T-helper 2 cell treated with Interferon-gamma antibody and Interleukin-4, amounts not matched to agents 5 μg/mL and 100 μg/mL, for 36 hours (primary cell): Measurements from ENCODE around the gene MAP2K5.

Source experiments
- DNase-seq: peaks from one replicate; pipeline ENCODE4 v3.0.0; 2021; ENCODE audit warnings: low spot score
- H3K27ac Mint-ChIP-seq: one replicate; pipeline ENCODE4 v1.8.0; 2021; ENCODE audit warnings: mild to moderate bottlenecking, mixed read lengths
- H3K27me3 Mint-ChIP-seq: one replicate; pipeline ENCODE4 v1.8.0; 2021; ENCODE audit warnings: low read depth, mixed read lengths
- H3K36me3 Mint-ChIP-seq: one replicate; pipeline ENCODE4 v1.8.0; 2021; ENCODE audit warnings: low read depth, mixed read lengths
- H3K4me1 Mint-ChIP-seq: one replicate; pipeline ENCODE4 v1.8.0; 2021; ENCODE audit warnings: low read depth, mixed read lengths
- H3K4me3 Mint-ChIP-seq: one replicate; pipeline ENCODE4 v1.8.0; 2022; ENCODE audit warnings: mild to moderate bottlenecking, moderate library complexity, mixed read lengths
- H3K9me3 Mint-ChIP-seq: one replicate; pipeline ENCODE4 v1.8.0; 2021; ENCODE audit warnings: mixed read lengths

Gene MAP2K5

GRCh38 chr15:67747921-67748320, 205.4 kb downstream of the MAP2K5 start:
- Mint-ChIP-seq H3K9me3 (no peaks in the 10 kb centered on the region), H3K27me3 (no peaks in the 10 kb centered on the region), H3K4me3 (no peak overlapping the region), H3K27ac (no peak overlapping the region), H3K36me3 (peaks cover 5% of the 10 kb centered on the region), H3K4me1 (peaks cover 28% of the 10 kb centered on the region)
- no peak for DNase-seq

- Mint-ChIP-seq H3K27me3 (no peaks in the 10 kb centered on the region), H3K4me3 (no peak overlapping the region), H3K4me1 (peaks cover 22% of the 10 kb centered on the region), H3K9me3 (no peaks in the 10 kb centered on the region), H3K36me3 (peaks cover 7% of the 10 kb centered on the region), H3K27ac (no peak overlapping the region)
- no peak for DNase-seq
Observed at GRCh38 chr15:67750371-67750770, 207.9 kb downstream of the MAP2K5 start.

DNA sequence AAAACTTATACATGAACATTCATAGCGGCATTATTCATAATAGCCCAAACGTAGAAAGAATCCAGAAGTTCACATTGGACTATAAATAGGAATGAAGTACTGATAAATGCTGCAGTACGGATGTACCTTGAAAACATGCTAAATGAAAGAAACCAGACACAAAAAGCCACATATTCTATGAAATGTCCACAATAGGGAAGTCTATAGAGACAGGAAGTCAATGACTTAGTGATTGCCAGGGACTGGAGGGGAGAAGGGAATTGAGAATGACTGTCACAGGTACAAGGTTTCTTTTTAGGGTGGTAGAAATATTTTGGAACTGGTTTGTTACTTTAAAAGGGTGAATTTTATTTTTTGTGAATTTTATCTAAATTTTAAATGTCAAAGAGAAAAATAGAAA, 211.4 kb downstream of the MAP2K5 start:
- Mint-ChIP-seq H3K4me1 (peaks cover 28% of the 10 kb centered on the region), H3K27ac (no peak overlapping the region), H3K9me3 (no peaks in the 10 kb centered on the region), H3K4me3 (no peak overlapping the region), H3K36me3 (peaks cover 10% of the 10 kb centered on the region), H3K27me3 (no peaks in the 10 kb centered on the region)
- DNase-seq, result no peak

GRCh38 chr15:67755264-67755663, 212.8 kb downstream of the MAP2K5 start:
- Mint-ChIP-seq H3K4me1 (peaks cover 29% of the 10 kb centered on the region), H3K27ac (no peak overlapping the region), H3K9me3 (no peaks in the 10 kb centered on the region), H3K36me3 (peaks cover 6% of the 10 kb centered on the region), H3K27me3 (no peaks in the 10 kb centered on the region), H3K4me3 (no peak overlapping the region)
- DNase-seq, result no peak

DNA sequence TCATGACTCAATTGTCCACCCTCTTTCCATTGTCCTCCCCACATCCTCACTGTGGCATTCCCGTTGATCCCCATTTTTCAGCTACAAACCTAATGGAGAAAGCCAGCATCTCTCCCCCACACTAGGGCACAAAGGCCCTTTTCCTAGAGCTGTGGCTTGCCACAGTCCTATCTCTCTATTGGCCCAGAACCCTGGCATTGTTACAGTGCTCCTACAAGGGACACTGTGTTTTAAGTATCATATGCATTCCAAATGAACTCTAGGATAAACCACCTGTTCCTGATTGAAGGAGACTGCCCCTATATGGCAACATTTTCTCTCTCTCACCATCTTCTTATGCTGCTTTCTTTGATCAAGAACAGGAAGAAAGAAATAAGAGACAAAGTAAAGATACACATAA, 213.4 kb downstream of the MAP2K5 start:
- H3K4me1 Mint-ChIP-seq, result peaks cover 29% of the 10 kb centered on the region
- H3K4me3 Mint-ChIP-seq, result no peak overlapping the region
- no peaks in the 10 kb centered on the region for H3K27me3 Mint-ChIP-seq
- peaks cover 5% of the 10 kb centered on the region for H3K36me3 Mint-ChIP-seq
- no peaks in the 10 kb centered on the region for H3K9me3 Mint-ChIP-seq
- H3K27ac Mint-ChIP-seq, result no peak overlapping the region
- DNase-seq, result no peak

- Mint-ChIP-seq H3K4me3 (peak overlapping the region; percentile 58), H3K9me3 (no peaks in the 10 kb centered on the region), H3K27me3 (no peaks in the 10 kb centered on the region), H3K27ac (peak overlapping the region; percentile 42), H3K36me3 (peaks cover 7% of the 10 kb centered on the region), H3K4me1 (peaks cover 50% of the 10 kb centered on the region)
- DNase-seq, result no peak
Observed at GRCh38 chr15:67758619-67759300, 216.3 kb downstream of the MAP2K5 start.

GRCh38 chr15:67760901-67761300, 218.4 kb downstream of the MAP2K5 start:
- peaks cover 7% of the 10 kb centered on the region for H3K36me3 Mint-ChIP-seq
- no peak overlapping the region for H3K4me3 Mint-ChIP-seq
- H3K27me3 Mint-ChIP-seq, result no peaks in the 10 kb centered on the region
- H3K9me3 Mint-ChIP-seq, result no peaks in the 10 kb centered on the region
- peaks cover 43% of the 10 kb centered on the region for H3K4me1 Mint-ChIP-seq
- no peak overlapping the region for H3K27ac Mint-ChIP-seq
- no peak for DNase-seq

DNA sequence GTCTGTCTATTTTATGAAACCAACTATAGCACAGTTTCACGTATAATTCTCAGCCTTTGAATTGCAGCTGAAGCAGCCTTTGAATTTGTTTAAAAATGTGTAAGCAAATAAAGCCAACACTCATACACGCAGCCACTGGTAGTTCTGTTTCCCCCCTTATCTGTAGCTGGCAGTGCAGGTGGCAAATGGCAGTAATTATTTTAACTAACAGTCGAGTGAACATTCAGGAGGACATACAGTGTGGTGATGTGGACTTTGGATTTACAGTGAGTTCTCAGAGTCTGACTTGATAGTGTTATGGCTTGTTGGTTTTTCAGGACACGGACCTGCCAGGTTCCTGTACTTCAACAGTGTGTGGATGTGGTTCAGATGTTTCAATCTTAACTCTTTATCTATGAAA, 218.8 kb downstream of the MAP2K5 start:
- Mint-ChIP-seq H3K27ac (no peak overlapping the region), H3K9me3 (no peaks in the 10 kb centered on the region), H3K4me1 (peaks cover 42% of the 10 kb centered on the region)

GRCh38 chr15:67762610-67763368, 220.3 kb downstream of the MAP2K5 start:
- peaks cover 42% of the 10 kb centered on the region for H3K4me1 Mint-ChIP-seq
- DNase-seq, result peak; percentile 72
- H3K27ac Mint-ChIP-seq, result peak overlapping the region; percentile 6
- peak overlapping the region; percentile 44 for H3K4me3 Mint-ChIP-seq
- no peaks in the 10 kb centered on the region for H3K9me3 Mint-ChIP-seq
- H3K27me3 Mint-ChIP-seq, result no peaks in the 10 kb centered on the region
- peaks cover 7% of the 10 kb centered on the region for H3K36me3 Mint-ChIP-seq

More for the DNA sequence above, 218.8 kb downstream of the MAP2K5 start:
- DNase-seq, result no peak
- H3K27me3 Mint-ChIP-seq, result no peaks in the 10 kb centered on the region
- no peak overlapping the region for H3K4me3 Mint-ChIP-seq
- H3K36me3 Mint-ChIP-seq, result peaks cover 7% of the 10 kb centered on the region

DNA sequence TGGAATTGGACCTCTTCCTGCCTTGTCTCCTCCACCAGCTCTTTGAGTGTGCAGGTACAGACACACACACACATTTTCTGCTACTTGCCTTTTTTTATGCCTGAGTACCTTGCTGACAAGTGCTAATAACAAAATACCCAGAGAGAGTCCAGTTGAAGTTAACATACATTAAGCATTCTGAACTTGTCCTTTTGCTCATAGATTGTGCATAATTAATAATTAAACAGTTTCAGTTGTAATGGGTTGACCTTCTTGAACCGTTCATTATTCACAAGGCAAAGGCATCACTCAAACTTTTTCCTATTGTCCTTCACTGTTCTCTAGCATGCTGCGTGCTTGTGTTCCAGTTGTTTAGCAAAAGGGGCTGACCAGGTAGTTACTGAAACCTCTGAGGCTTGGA, 223.2 kb downstream of the MAP2K5 start:
- H3K36me3 Mint-ChIP-seq, result peaks cover 4% of the 10 kb centered on the region
- no peak for DNase-seq
- H3K4me3 Mint-ChIP-seq, result no peak overlapping the region
- no peak overlapping the region for H3K27ac Mint-ChIP-seq
- H3K27me3 Mint-ChIP-seq, result no peaks in the 10 kb centered on the region
- H3K4me1 Mint-ChIP-seq, result peaks cover 29% of the 10 kb centered on the region
- H3K9me3 Mint-ChIP-seq, result no peaks in the 10 kb centered on the region

- peaks cover 20% of the 10 kb centered on the region for H3K4me1 Mint-ChIP-seq
- no peak overlapping the region for H3K27ac Mint-ChIP-seq
- H3K27me3 Mint-ChIP-seq, result no peaks in the 10 kb centered on the region
- H3K9me3 Mint-ChIP-seq, result no peaks in the 10 kb centered on the region
- peaks cover 4% of the 10 kb centered on the region for H3K36me3 Mint-ChIP-seq
- H3K4me3 Mint-ChIP-seq, result no peak overlapping the region
- no peak for DNase-seq
Observed at GRCh38 chr15:67766968-67767367, 224.5 kb downstream of the MAP2K5 start.

GRCh38 chr15:67768313-67768977, 225.9 kb downstream of the MAP2K5 start:
- H3K27me3 Mint-ChIP-seq, result no peaks in the 10 kb centered on the region
- no peaks in the 10 kb centered on the region for H3K9me3 Mint-ChIP-seq
- H3K4me1 Mint-ChIP-seq, result peaks cover 7% of the 10 kb centered on the region
- H3K27ac Mint-ChIP-seq, result no peak overlapping the region
- no peak for DNase-seq
- peaks cover 2% of the 10 kb centered on the region for H3K36me3 Mint-ChIP-seq
- no peak overlapping the region for H3K4me3 Mint-ChIP-seq

DNA sequence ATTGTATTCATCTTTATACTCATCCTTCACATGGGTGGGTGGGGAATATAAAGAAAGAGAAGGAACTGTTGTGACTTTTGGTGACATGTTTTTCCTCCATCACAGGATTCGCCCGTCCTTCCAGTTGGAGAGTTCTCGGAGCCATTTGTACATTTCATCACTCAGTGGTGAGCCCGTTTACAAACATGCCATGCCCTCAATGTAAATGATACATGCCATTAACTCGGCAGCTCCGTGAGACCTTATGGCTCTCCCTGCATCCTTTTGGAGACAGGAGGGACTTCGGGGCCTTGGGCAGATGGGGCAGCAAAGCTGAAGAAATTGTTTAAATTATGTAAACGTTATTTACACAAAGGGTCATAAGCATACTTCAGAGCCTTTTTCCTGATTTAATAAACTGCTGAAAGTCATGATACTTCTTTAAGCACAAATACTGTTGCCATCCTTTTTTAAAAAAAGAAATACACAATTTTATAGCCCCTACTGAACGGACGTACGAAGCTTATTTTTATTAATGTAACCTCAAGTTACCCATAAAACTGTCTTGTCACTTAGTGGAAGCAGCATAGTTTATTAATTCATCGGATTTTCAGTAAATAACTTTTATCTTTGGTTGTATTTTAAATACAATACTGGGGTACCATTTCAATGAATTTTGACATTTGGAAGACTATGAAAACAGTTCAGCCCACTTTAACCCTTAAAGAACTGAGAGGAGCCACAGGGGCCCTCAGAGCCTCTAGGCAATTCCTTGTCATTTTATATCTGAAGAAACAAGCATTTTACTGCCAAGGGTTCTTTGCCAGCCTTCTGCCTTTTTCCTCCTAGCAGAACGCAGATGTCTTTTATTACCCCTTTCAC, 227.2 kb downstream of the MAP2K5 start:
- Mint-ChIP-seq H3K27me3 (no peaks in the 10 kb centered on the region), H3K4me1 (peaks cover 5% of the 10 kb centered on the region), H3K27ac (no peak overlapping the region), H3K36me3 (peaks cover 2% of the 10 kb centered on the region), H3K4me3 (no peak overlapping the region), H3K9me3 (no peaks in the 10 kb centered on the region)
- DNase-seq, result no peak

- Mint-ChIP-seq H3K36me3 (peaks cover 2% of the 10 kb centered on the region), H3K27ac (no peak overlapping the region), H3K27me3 (no peaks in the 10 kb centered on the region), H3K9me3 (no peaks in the 10 kb centered on the region), H3K4me3 (no peak overlapping the region), H3K4me1 (peaks cover 5% of the 10 kb centered on the region)
- no peak for DNase-seq
Observed at GRCh38 chr15:67770358-67770628, 227.8 kb downstream of the MAP2K5 start.
